H9 (cell line): ENCODE data around the gene DYRK1B. TPM values are rescaled to one million over a fixed set of nuclear protein-coding genes. Genes with fewer than 3 reads are reported as not detected.

Source experiments
- DNase-seq: peaks from one replicate; pipeline ENCODE4 v3.0.0-alpha.2; 2017
- H2AFZ ChIP-seq: one replicate; pipeline ENCODE4 v1.6.1; 2013; ENCODE audit warnings: mild to moderate bottlenecking, low read length, control low read depth, moderate library complexity
- H2AK5ac ChIP-seq: 2 replicates; pipeline ENCODE4 v1.6.1; 2013; ENCODE audit warnings: low read length, control low read depth, mixed read lengths; ENCODE audit not compliant: insufficient read length
- H2BK120ac ChIP-seq: one replicate; pipeline ENCODE4 v1.6.1; 2013; ENCODE audit warnings: low read depth, mild to moderate bottlenecking, low read length, control low read depth, inconsistent platforms; ENCODE audit not compliant: poor library complexity, severe bottlenecking
- H2BK12ac ChIP-seq: 2 replicates; pipeline ENCODE4 v1.6.1; 2013; ENCODE audit warnings: low read length, control low read depth, mixed read lengths, low read depth; ENCODE audit not compliant: insufficient read length
- H2BK15ac ChIP-seq: 2 replicates; pipeline ENCODE4 v1.6.1; 2013; ENCODE audit warnings: low read depth, low read length, control low read depth
- H2BK20ac ChIP-seq: one replicate; pipeline ENCODE4 v1.6.1; 2013; ENCODE audit warnings: low read depth, mild to moderate bottlenecking, low read length, control low read depth, inconsistent platforms; ENCODE audit not compliant: poor library complexity, severe bottlenecking
- H2BK5ac ChIP-seq: 2 replicates; pipeline ENCODE4 v1.6.1; 2013; ENCODE audit warnings: low read length, control low read depth, mixed read lengths; ENCODE audit not compliant: insufficient read length
- H3K14ac ChIP-seq: 2 replicates; pipeline ENCODE4 v1.6.1; 2013; ENCODE audit warnings: low read length, control low read depth; ENCODE audit not compliant: insufficient read depth
- H3K18ac ChIP-seq: 2 replicates; pipeline ENCODE4 v1.6.1; 2013; ENCODE audit warnings: low read depth, mild to moderate bottlenecking, mixed read lengths, low read length, control low read depth; ENCODE audit not compliant: insufficient read length
- H3K23ac ChIP-seq: 2 replicates; pipeline ENCODE4 v1.6.1; 2013; ENCODE audit warnings: low read length, control low read depth, mixed read lengths, low read depth; ENCODE audit not compliant: insufficient read length
- H3K23me2 ChIP-seq: 2 replicates; pipeline ENCODE4 v1.6.1; 2013; ENCODE audit warnings: low read depth, mild to moderate bottlenecking, mixed read lengths, low read length, control low read depth; ENCODE audit not compliant: insufficient read length, poor library complexity, severe bottlenecking
- H3K27ac ChIP-seq: 2 replicates; pipeline ENCODE4 v1.5.1; 2013; ENCODE audit warnings: low read length, control low read depth, mixed read lengths, low read depth; ENCODE audit not compliant: insufficient read length
- H3K27me3 ChIP-seq: 2 replicates; pipeline ENCODE4 v1.6.1; 2013; ENCODE audit warnings: low read length, control low read depth, inconsistent platforms; ENCODE audit not compliant: insufficient read depth
- H3K4ac ChIP-seq: 2 replicates; pipeline ENCODE4 v1.6.1; 2013; ENCODE audit warnings: low read depth, mild to moderate bottlenecking, control low read depth, inconsistent platforms, low read length, moderate library complexity
- H3K4me1 ChIP-seq: 2 replicates; pipeline ENCODE4 v1.6.1; 2013; ENCODE audit warnings: low read length, control low read depth, inconsistent platforms; ENCODE audit not compliant: insufficient read depth
- H3K4me2 ChIP-seq: 2 replicates; pipeline ENCODE4 v1.6.1; 2013; ENCODE audit warnings: low read length, control low read depth, mixed read lengths; ENCODE audit not compliant: insufficient read length, insufficient read depth
- H3K56ac ChIP-seq: 2 replicates; pipeline ENCODE4 v1.6.1; 2013; ENCODE audit warnings: low read depth, mild to moderate bottlenecking, mixed read lengths, low read length, control low read depth; ENCODE audit not compliant: insufficient read length
- H3K79me1 ChIP-seq: 2 replicates; pipeline ENCODE4 v1.6.1; 2013; ENCODE audit warnings: low read depth, mild to moderate bottlenecking, moderate library complexity, low read length, control low read depth, inconsistent platforms; ENCODE audit not compliant: insufficient read depth, poor library complexity, severe bottlenecking
- H3K79me2 ChIP-seq: 2 replicates; pipeline ENCODE4 v1.6.1; 2013; ENCODE audit warnings: low read length, control low read depth, inconsistent platforms; ENCODE audit not compliant: insufficient read depth
- H3K9ac ChIP-seq: 2 replicates; pipeline ENCODE4 v1.6.1; 2013; ENCODE audit warnings: low read length, control low read depth, mixed read lengths; ENCODE audit not compliant: insufficient read length; ENCODE audit errors: extremely low read depth
- H3K9me3 ChIP-seq: one replicate; pipeline ENCODE4 v1.6.1; 2013; ENCODE audit warnings: low read depth, low read length, inconsistent platforms; ENCODE audit not compliant: control insufficient read depth
- H3T11ph ChIP-seq: one replicate; pipeline ENCODE4 v1.6.1; 2013; ENCODE audit warnings: mild to moderate bottlenecking, low read length, control low read depth, inconsistent platforms
- H4K20me1 ChIP-seq: one replicate; pipeline ENCODE4 v1.6.1; 2013; ENCODE audit not compliant: control insufficient read depth, insufficient read length, insufficient read depth
- H4K5ac ChIP-seq: 2 replicates; pipeline ENCODE4 v1.6.1; 2013; ENCODE audit warnings: low read depth, mild to moderate bottlenecking, mixed read lengths, low read length, control low read depth; ENCODE audit not compliant: insufficient read length
- H4K8ac ChIP-seq: replicated peaks from 2 replicates; pipeline ENCODE4 v1.6.1; 2013; ENCODE audit warnings: low read length, control low read depth, mixed read lengths, low read depth; ENCODE audit not compliant: insufficient read length
- H4K91ac ChIP-seq: 2 replicates; pipeline ENCODE4 v1.6.1; 2013; ENCODE audit warnings: low read depth, mild to moderate bottlenecking, moderate library complexity, mixed read lengths, low read length, control low read depth; ENCODE audit not compliant: insufficient read length
- H3K27ac Mint-ChIP-seq, 3 experiments: 2 replicates in 2 of 3; 3 replicates in 1 of 3; pipeline ENCODE4 v1.8.0; 2020 to 2021; ENCODE audit warnings: mixed read lengths in 3 of 3, mild to moderate bottlenecking in 1 of 3, moderate library complexity in 1 of 3
- H3K27me3 Mint-ChIP-seq: 2 replicates; pipeline ENCODE4 v1.8.0; 2021; ENCODE audit warnings: low read depth, mild to moderate bottlenecking, moderate library complexity, mixed read lengths
- H3K36me3 Mint-ChIP-seq, 3 experiments: 2 replicates in 2 of 3; 3 replicates in 1 of 3; pipeline ENCODE4 v1.8.0; 2020 to 2021; ENCODE audit warnings: low read depth in 3 of 3, mixed read lengths in 3 of 3; ENCODE audit not compliant: insufficient read depth in 1 of 3
- H3K4me1 Mint-ChIP-seq, 2 experiments: 2 replicates each; pipeline ENCODE4 v1.8.0; 2020; ENCODE audit warnings: mixed read lengths in 2 of 2
- H3K4me3 Mint-ChIP-seq, 2 experiments: 2 replicates in 1 of 2; 3 replicates in 1 of 2; pipeline ENCODE4 v1.8.0; 2020 to 2021; ENCODE audit warnings: mild to moderate bottlenecking in 2 of 2, mixed read lengths in 2 of 2, moderate library complexity in 1 of 2
- H3K9me3 Mint-ChIP-seq, 2 experiments: 2 replicates in 1 of 2; 3 replicates in 1 of 2; pipeline ENCODE4 v1.8.0; 2020; ENCODE audit warnings: mild to moderate bottlenecking in 2 of 2, mixed read lengths in 2 of 2, moderate library complexity in 1 of 2
- WGBS: extraction: QIAGEN DNeasy Blood & Tissue Kit; methylation state at CpG from one replicate; pipeline ENCODE4 v1.1.7; 2013; ENCODE audit warnings: missing lambda C conversion rate, low lambda C conversion rate, mixed read lengths; ENCODE audit not compliant: insufficient read length; ENCODE audit errors: extremely low coverage; 5-methylcytosine and 5-hydroxymethylcytosine counted together
- total RNA-seq: library from RNA; stranded (reverse); gene quantifications from 2 replicates; pipeline ENCODE4 v1.2.1, GENCODE V29; 2021
- TF ChIP-seq, protein P1 (sequence below): fragments of 200-600 bp; sonication (generic); conservative IDR thresholded peaks from 3 replicates; pipeline ENCODE4 v1.8.0; 2021; ENCODE audit warnings: antibody characterized with exemption, mild to moderate bottlenecking

Gene DYRK1B
- total RNA-seq, 1 experiment from 2014 or later: 14.3 TPM

DNA sequence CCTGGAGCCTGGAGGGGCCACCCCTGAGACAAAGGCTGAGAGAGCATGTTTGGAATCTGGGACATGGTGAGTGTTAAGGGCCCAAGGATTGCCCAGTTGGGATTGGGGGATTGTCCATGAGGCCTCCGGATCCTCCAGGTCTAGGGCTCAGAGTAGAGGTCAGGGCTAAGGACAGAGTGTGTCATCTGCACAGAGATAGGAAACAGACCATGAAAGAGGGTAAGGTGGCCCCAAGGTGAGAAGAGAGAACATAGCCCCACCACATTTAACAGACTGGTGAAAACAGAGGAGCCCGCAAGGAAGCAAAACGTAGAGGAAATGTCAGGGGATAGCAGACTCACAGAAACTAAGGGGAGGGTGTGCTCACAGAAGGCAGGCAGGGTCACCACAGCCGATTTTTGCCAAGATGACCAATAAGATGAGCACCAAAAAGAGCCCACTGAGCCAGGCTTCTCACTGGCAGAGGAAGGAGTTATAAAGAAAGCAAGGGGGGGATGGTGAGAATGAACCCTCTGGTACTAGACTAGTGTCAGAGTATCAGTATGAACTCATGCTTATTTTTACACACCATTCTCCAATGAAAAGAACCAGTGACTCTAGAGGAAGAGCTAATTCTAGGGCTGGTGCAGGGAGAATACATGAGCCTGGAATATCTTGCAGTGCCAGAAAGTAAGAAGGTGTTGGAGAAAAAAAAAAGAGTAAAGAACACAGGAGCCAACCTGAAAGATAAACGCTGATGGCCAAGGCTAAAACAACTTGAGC is 17.5 kb downstream of the DYRK1B start:
- TF ChIP-seq, protein P1, sequence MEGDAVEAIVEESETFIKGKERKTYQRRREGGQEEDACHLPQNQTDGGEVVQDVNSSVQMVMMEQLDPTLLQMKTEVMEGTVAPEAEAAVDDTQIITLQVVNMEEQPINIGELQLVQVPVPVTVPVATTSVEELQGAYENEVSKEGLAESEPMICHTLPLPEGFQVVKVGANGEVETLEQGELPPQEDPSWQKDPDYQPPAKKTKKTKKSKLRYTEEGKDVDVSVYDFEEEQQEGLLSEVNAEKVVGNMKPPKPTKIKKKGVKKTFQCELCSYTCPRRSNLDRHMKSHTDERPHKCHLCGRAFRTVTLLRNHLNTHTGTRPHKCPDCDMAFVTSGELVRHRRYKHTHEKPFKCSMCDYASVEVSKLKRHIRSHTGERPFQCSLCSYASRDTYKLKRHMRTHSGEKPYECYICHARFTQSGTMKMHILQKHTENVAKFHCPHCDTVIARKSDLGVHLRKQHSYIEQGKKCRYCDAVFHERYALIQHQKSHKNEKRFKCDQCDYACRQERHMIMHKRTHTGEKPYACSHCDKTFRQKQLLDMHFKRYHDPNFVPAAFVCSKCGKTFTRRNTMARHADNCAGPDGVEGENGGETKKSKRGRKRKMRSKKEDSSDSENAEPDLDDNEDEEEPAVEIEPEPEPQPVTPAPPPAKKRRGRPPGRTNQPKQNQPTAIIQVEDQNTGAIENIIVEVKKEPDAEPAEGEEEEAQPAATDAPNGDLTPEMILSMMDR: no peak
- no peak overlapping the region for H2AK5ac ChIP-seq
- H3K9me3 ChIP-seq: no peaks in the 10 kb centered on the region
- no peak overlapping the region for H3K27ac ChIP-seq
- H4K20me1 ChIP-seq: no peaks in the 10 kb centered on the region
- Mint-ChIP-seq H3K27me3 (no peaks in the 10 kb centered on the region), H3K4me1 (no peaks in the 10 kb centered on the region), H3K4me3 (no peak overlapping the region), H3K27ac (no peak overlapping the region; a peak in 1 of 7 replicates), H3K36me3 (peaks cover 0 to 16% (median 0%) of the 10 kb centered on the region in 3 experiments; a peak in 2 of 7 replicates), H3K9me3 (no peaks in the 10 kb centered on the region)
- no peak overlapping the region for H2BK15ac ChIP-seq
- H2BK5ac ChIP-seq: no peak overlapping the region
- no peak overlapping the region for H4K91ac ChIP-seq
- no peaks in the 10 kb centered on the region for H3K79me2 ChIP-seq
- H2BK12ac ChIP-seq: no peak overlapping the region
- no peak overlapping the region for H2BK120ac ChIP-seq
- no peak overlapping the region for H4K5ac ChIP-seq
- no peak overlapping the region for H3T11ph ChIP-seq
- no peak for DNase-seq
- H3K18ac ChIP-seq: no peak overlapping the region
- H3K4me2 ChIP-seq: no peak overlapping the region
- no peak overlapping the region for H3K56ac ChIP-seq
- H3K79me1 ChIP-seq: no peaks in the 10 kb centered on the region
- no peak overlapping the region for H3K23ac ChIP-seq
- H4K8ac ChIP-seq: no peak overlapping the region
- no CpG with 5 or more reads among the region's 5 CpGs for WGBS
- H3K27me3 ChIP-seq: no peaks in the 10 kb centered on the region
- H3K14ac ChIP-seq: no peak overlapping the region
- no peak overlapping the region for H3K9ac ChIP-seq
- no peaks in the 10 kb centered on the region for H3K23me2 ChIP-seq
- H2BK20ac ChIP-seq: no peak overlapping the region
- H3K4me1 ChIP-seq: no peaks in the 10 kb centered on the region
- no peak overlapping the region for H2AFZ ChIP-seq
- H3K4ac ChIP-seq: no peak overlapping the region
